ENCODE results near the gene PDE4D. TPM values are rescaled to one million over a fixed set of nuclear protein-coding genes. Genes with fewer than 3 reads are reported as not detected.

Gene PDE4D
- total and polyA plus RNA-seq, 2 donors (not counting 1 experiment from before 2014, with no cell fraction given): 14.9 to 171 TPM

DNA sequence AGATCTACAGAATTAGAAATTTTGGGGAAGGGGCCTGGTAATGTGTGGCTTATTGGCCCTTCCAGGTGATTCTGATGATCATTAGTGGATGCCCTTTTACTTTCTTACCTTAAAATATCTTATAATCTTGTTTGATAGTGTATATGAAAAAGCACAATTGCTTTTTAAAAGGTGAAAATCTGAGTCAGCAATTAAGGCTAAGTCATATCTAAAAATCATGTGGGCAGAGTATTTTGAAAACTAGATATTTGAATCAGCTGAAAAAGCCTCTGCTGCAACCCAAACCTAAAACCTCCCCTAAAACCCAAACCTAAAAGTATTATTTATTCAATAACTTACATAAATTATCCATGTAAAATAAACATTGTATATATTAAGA is 359.8 kb downstream of the PDE4D start:
- Histone ChIP-seq H2AFZ (ENCODE audit: insufficient read depth, low read depth, low read length, poor library complexity, severe bottlenecking) (no peak overlapping the region), H3K9me3 (ENCODE audit: control extremely low read depth in 1 of 3, control insufficient read depth in 2 of 3, insufficient read depth in 1 of 3, low read length in 2 of 3) (no peaks in the 10 kb centered on the region), H3K4me2 (replicated peaks; ENCODE audit: low read depth, low read length, poor library complexity, severe bottlenecking) (no peak overlapping the region), H3K79me2 (ENCODE audit: control insufficient read depth, insufficient read depth, low read length) (no peaks in the 10 kb centered on the region), H3K4me3 (ENCODE audit: control extremely low read depth in 1 of 5, extremely low read depth in 1 of 5, insufficient read depth in 1 of 5, low read depth in 2 of 5, low read length in 4 of 5) (no peak overlapping the region), H3K27ac (ENCODE audit: low read length in 2 of 2) (no peak overlapping the region), H3K27me3 (replicated peaks in 1 of 4; ENCODE audit: control extremely low read depth in 1 of 4, control insufficient read depth in 3 of 4, insufficient read depth in 4 of 4, low read length in 3 of 4) (no peaks in the 10 kb centered on the region), H3K36me3 (replicated peaks in 1 of 2; ENCODE audit: control extremely low read depth in 1 of 2, control insufficient read depth in 1 of 2, extremely low read depth in 1 of 2, insufficient read depth in 2 of 2, low read length in 1 of 2) (no peaks in the 10 kb centered on the region), H4K20me1 (ENCODE audit: control insufficient read depth, insufficient read depth, low read length, poor library complexity, severe bottlenecking) (no peaks in the 10 kb centered on the region), H3K9ac (ENCODE audit: low read length) (no peak overlapping the region), H3K4me1 (ENCODE audit: control insufficient read depth in 2 of 2, insufficient read depth in 2 of 2, low read length in 2 of 2) (no peaks in the 10 kb centered on the region)
- ChIA-PET POLR2A (no interaction called here), CTCF (interaction anchor here (1.5 kb wide), 1 partner anchor 28 kb away, joined by 3 read pairs; no protein-coding TSS in a partner anchor)
- H3K4me3 Mint-ChIP-seq: no peak overlapping the region
- intact Hi-C loops (cut with micrococcal nuclease): no loop called here
- TF ChIP-seq EZH2 (IDR thresholded peaks at IDR 0.05; ENCODE audit: borderline replicate concordance, insufficient read depth, low read depth, low read length, poor library complexity, severe bottlenecking): no peak
- no peak for TF ChIP-seq CTCF (IDR thresholded peaks at IDR 0.05)
- H3K27me3 Mint-ChIP-seq: no peaks in the 10 kb centered on the region
- no peak overlapping the region for H3K27ac Mint-ChIP-seq
- H3K9me3 Mint-ChIP-seq (ENCODE audit: insufficient read depth): no peaks in the 10 kb centered on the region
- no peaks in the 10 kb centered on the region for H3K4me1 Mint-ChIP-seq
- DNase-seq (no peak), ATAC-seq (ENCODE audit: low read depth) (no peak)

GRCh38 chr5:59532979-59533729 is 360.4 kb downstream of the PDE4D start:
- POLR2A ChIA-PET: no interaction called here
- H3K36me3 ChIP-seq (replicated peaks in 1 of 2; ENCODE audit: control extremely low read depth in 1 of 2, control insufficient read depth in 1 of 2, extremely low read depth in 1 of 2, insufficient read depth in 2 of 2, low read length in 1 of 2): no peaks in the 10 kb centered on the region
- Mint-ChIP-seq H3K4me1 (no peaks in the 10 kb centered on the region), H3K27me3 (no peaks in the 10 kb centered on the region), H3K27ac (no peak overlapping the region), H3K4me3 (no peak overlapping the region), H3K9me3 (ENCODE audit: insufficient read depth) (no peaks in the 10 kb centered on the region)
- H2AFZ ChIP-seq (ENCODE audit: insufficient read depth, low read depth, low read length, poor library complexity, severe bottlenecking): no peak overlapping the region
- no peak overlapping the region for H3K27ac ChIP-seq (ENCODE audit: low read length in 2 of 2)
- H3K79me2 ChIP-seq (ENCODE audit: control insufficient read depth, insufficient read depth, low read length): no peaks in the 10 kb centered on the region
- DNase-seq (no peak), ATAC-seq (ENCODE audit: low read depth) (no peak)
- CTCF ChIA-PET: interaction anchor here (1.5 kb wide), 1 partner anchor 27 kb away, joined by 3 read pairs; no protein-coding TSS in a partner anchor
- H3K4me1 ChIP-seq (ENCODE audit: control insufficient read depth in 2 of 2, insufficient read depth in 2 of 2, low read length in 2 of 2): no peaks in the 10 kb centered on the region
- H4K20me1 ChIP-seq (ENCODE audit: control insufficient read depth, insufficient read depth, low read length, poor library complexity, severe bottlenecking): no peaks in the 10 kb centered on the region
- no CpG with 5 or more reads among the region's 1 CpG for WGBS (ENCODE audit: insufficient coverage)
- no peaks in the 10 kb centered on the region for H3K27me3 ChIP-seq (replicated peaks in 1 of 4; ENCODE audit: control extremely low read depth in 1 of 4, control insufficient read depth in 3 of 4, insufficient read depth in 4 of 4, low read length in 3 of 4)
- intact Hi-C loops (cut with micrococcal nuclease): no loop called here
- H3K9ac ChIP-seq (ENCODE audit: low read length): no peak overlapping the region
- TF ChIP-seq CTCF (IDR thresholded peaks at IDR 0.05): no peak
- TF ChIP-seq EZH2 (IDR thresholded peaks at IDR 0.05; ENCODE audit: borderline replicate concordance, insufficient read depth, low read depth, low read length, poor library complexity, severe bottlenecking): no peak
- H3K4me2 ChIP-seq (replicated peaks; ENCODE audit: low read depth, low read length, poor library complexity, severe bottlenecking): no peak overlapping the region
- no peak overlapping the region for H3K4me3 ChIP-seq (ENCODE audit: control extremely low read depth in 1 of 5, extremely low read depth in 1 of 5, insufficient read depth in 1 of 5, low read depth in 2 of 5, low read length in 4 of 5)
- H3K9me3 ChIP-seq (ENCODE audit: control extremely low read depth in 1 of 3, control insufficient read depth in 2 of 3, insufficient read depth in 1 of 3, low read length in 2 of 3): no peaks in the 10 kb centered on the region
